Neural cell (in vitro differentiated cells): Measurements from ENCODE around the gene GARIN3.

Experiments
- CTCF ChIP-seq: fragments of 450-650 bp; IDR thresholded peaks from 2 replicates; pipeline ENCODE4 v1.5.1; 2014; ENCODE audit warnings: antibody characterized with exemption, mild to moderate bottlenecking, moderate library complexity; ENCODE audit not compliant: poor library complexity, severe bottlenecking
- EP300 ChIP-seq: fragments of 450-650 bp; conservative IDR thresholded peaks from 2 replicates; pipeline ENCODE4 v1.6.1; 2014; ENCODE audit warnings: antibody characterized with exemption, mild to moderate bottlenecking, moderate library complexity; ENCODE audit not compliant: poor library complexity, severe bottlenecking
- EZH2 ChIP-seq: fragments of 200-600, 300-800 bp; shearing (Covaris generic), sonication (generic); IDR thresholded peaks from 2 replicates; pipeline ENCODE4 v1.6.1; 2014; ENCODE audit warnings: antibody characterized with exemption, low read length, borderline replicate concordance, mild to moderate bottlenecking; ENCODE audit not compliant: insufficient read depth, poor library complexity, severe bottlenecking
- MXI1 ChIP-seq: fragments of 450-650 bp; conservative IDR thresholded peaks from 2 replicates; pipeline ENCODE4 v1.6.1; 2014; ENCODE audit warnings: antibody characterized with exemption, mild to moderate bottlenecking; ENCODE audit not compliant: poor library complexity, severe bottlenecking
- POLR2AphosphoS5 ChIP-seq: IDR thresholded peaks from 2 replicates; pipeline ENCODE4 v1.6.1; 2012
- RAD21 ChIP-seq: fragments of 450-650 bp; conservative IDR thresholded peaks from 2 replicates; pipeline ENCODE4 v1.6.1; 2014; ENCODE audit warnings: antibody characterized with exemption, mild to moderate bottlenecking, moderate library complexity
- REST ChIP-seq: IDR thresholded peaks from 2 replicates; pipeline ENCODE4 v1.6.1; 2012; ENCODE audit warnings: borderline replicate concordance
- SMC3 ChIP-seq: fragments of 450-650 bp; conservative IDR thresholded peaks from 2 replicates; pipeline ENCODE4 v1.6.1; 2014; ENCODE audit warnings: antibody characterized with exemption, mild to moderate bottlenecking, moderate library complexity; ENCODE audit not compliant: poor library complexity
- TAF1 ChIP-seq: IDR thresholded peaks from 2 replicates; pipeline ENCODE4 v1.6.1; 2012; ENCODE audit warnings: low read depth

DNA sequence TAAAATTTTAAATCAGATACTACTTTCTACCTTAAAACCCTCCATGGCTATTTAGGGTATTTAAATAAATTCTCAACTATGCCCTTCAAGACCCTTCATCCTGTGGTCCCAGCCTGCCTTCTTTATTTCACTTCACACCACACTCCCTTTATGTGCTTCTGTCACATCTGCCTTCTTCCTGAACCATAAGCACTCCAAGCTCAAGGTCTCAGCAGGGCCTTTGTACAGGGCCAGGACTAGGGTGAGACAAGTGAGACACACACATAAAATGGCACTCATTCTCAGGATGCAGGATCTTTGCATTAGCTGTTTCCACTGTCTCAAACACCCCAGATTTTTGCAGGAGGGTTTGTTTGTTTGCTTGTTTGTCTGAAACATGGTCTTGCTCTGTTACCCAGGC is 22.2 kb upstream of the GARIN3 start:
- TF ChIP-seq CTCF = no peak
- no peak for TF ChIP-seq POLR2AphosphoS5
- no peak for TF ChIP-seq SMC3
- no peak for TF ChIP-seq EP300
- TF ChIP-seq EZH2 = no peak
- TF ChIP-seq REST = no peak
- TF ChIP-seq RAD21 = no peak
- no peak for TF ChIP-seq TAF1
- no peak for TF ChIP-seq MXI1
